GM19035 (cell line): ENCODE measurements around the gene WT1.
"Not testable (repeated sequence)": the region's sequence is repeated elsewhere in the genome, so short reads cannot be mapped to it uniquely, and the experiment has no call there.

Experiments
- ATAC-seq: cut with Tn5 transposase; IDR thresholded peaks from one replicate; pipeline ENCODE4 v1.9.1; 2021; ENCODE audit not compliant: unreplicated experiment

The WT1 gene

DNA sequence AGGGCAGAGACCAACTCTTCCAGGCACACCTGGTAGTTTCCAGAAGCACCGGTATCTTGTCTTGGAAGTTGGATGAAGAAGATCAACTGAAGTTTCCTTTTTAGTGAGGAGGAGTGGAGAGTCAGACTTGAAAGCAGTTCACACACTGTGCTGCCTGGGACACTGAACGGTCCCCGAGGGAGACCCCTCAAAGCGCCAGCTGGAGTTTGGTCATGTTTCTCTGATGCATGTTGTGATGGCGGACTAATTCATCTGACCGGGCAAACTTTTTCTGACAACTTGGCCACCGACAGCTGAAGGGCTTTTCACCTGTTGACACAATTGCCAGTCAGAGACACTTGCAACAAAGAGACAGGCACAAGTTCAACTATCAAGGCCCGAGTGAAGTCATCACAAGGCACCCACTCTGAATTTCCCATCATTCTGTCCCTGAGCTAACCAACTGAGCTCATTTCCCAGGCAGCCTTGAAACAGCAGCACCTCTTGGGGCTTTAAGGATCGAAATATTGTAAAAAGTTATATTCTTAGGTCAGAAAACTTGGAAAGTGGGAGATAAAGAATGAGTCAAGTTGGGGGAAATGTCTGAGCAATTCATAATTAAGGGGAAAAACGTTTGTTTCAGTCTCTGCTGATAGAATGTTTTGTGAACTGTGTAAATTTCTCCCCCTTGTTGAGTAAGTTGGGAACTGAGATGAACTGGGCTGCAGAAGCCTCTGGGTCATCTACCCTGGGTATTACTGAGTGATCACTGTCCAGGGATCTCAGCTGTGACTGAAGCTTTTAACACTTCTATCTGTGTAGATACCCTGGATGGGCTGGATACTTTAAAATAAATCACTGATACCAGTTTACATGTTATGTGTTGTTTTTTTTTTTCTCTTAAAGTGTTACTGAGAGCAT lies 46.2 kb downstream of the WT1 start:
- ATAC-seq: peak; percentile 55

DNA sequence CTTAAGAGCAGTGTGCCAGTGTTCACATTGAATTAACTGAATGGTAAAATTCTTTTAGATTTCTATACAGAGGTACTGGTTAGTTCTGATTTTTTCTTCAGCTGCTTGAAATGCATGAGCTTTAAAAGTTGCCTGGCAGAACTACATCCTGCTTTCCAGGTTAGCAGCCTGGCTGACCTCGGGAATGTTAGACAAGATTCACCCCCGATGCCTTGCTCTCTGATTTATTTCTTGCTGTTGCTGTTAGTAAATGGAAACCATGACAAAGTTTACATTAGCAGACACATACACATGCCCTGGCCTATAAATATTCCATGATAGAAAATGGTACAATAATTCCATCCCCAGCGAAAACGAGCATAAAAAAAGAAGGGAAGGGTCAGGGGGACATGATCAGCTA lies 47.0 kb downstream of the WT1 start:
- ATAC-seq: no peak

DNA sequence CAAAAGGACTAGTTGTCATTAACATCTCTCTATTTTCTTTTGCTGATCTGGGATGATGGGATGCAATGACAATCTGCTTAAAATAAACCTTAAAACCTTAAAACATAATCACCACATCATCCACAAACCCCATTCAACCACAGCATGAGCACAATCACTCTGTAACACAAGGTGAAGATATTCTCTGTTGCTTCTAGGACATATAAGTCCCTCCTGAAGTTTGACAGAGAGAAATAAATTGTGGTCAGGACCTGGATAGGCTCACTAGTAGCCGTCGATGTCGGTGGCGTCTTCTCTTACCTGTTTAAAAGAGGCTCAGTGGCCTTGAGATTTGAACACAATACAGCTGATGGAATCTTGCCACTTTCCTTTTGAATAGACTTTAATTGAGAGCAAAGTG lies 47.9 kb downstream of the WT1 start:
- no peak for ATAC-seq

DNA sequence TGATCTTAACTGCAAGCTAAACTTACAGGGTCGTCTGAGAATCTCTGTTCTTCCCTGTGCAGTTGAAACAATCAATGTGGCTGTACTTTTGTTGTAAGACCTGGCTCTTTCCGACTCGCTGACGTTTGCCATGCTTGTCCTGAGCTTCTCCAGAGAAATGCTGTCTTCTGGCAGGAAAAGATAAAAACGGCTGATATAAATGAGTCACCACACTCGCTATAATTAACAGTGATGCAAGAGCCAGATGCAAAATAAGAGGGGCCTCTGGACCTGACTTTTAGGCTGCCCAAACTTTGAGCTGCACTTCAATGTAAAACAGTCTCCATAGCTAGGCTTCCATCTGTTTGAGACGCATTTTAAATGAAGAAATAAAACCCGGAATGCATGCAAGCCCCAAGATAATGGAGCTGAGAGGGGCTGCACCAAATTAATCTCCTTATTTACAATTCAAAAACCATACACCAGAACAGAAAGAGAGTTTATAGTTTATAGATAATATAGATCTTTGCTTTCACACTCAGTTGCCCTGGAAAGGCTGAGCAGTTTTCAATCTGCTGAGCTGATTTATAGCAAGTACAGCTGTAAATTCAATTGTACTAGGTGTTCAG lies 48.5 kb downstream of the WT1 start:
- no peak for ATAC-seq

DNA sequence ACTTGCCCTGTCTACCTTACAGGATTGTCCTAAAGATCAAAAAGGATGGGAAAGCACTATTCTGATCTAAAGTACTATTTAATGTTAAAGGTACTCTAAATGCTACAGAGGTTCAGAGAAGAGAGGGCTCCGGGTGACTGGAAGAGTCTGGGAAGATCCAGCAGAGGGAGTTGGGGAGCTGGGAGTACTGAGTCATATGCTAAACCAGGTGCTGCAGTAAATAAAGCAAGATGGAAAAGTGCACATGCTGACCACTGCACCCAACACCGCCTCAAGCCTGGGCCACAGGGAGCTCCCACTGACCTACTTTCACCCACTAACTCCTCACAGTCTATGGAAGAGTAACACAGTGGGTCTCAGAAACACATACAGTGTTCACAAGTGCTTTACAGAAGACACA lies 49.3 kb downstream of the WT1 start:
- no peak for ATAC-seq

DNA sequence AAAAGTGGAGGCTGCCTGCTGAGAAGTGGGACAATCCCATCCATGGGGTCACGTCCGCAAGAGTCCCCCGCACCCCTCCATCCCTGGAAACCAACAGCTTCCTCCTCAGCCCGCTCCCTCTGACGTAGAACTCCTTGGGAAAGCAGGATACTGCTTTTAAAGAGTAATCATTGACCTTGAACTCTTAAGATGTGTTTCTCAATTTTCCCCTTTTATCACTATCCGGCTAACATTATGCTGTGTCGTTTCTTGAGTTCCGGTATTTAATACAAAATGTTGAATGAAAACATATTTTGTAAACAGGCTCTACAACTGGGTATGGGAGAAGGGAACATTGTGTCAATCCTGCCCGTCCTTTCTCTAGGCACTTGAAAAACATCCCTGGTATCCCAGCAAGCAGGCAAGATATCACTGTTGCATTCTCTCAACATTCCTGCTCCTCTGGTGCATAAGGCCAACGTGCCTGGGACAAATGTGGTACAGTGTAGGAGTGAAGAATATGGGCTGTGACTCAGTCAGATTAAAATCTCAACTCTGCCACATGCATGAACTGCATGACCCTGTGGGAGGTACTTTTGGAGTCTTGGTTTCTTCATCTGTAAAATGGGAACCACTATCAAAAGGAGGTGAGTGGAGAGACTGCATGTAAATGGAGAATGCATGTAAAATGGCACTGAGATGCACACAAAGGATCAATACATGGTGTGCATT lies 52.8 kb downstream of the WT1 start:
- ATAC-seq: no peak

DNA sequence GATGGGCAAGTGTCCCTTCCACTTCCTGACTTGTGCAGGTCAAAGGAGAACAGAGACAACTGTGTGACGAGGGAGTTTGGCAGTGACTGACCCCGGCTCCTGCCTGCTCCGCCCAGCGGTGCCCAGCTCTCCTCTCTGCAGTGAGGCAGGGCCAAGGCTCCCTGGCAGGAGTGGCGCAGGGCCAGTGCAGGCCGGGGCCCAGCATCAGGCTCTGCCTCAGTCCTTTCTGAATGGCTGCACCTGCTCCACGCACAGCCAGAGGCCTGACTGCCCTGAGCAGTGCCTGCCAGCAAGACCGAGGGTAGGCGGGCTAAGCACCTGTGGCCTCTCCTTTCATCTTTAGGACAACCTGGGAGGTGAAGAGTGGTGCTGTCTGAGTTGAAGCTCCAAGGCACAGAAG lies 54.2 kb downstream of the WT1 start:
- ATAC-seq: no peak

DNA sequence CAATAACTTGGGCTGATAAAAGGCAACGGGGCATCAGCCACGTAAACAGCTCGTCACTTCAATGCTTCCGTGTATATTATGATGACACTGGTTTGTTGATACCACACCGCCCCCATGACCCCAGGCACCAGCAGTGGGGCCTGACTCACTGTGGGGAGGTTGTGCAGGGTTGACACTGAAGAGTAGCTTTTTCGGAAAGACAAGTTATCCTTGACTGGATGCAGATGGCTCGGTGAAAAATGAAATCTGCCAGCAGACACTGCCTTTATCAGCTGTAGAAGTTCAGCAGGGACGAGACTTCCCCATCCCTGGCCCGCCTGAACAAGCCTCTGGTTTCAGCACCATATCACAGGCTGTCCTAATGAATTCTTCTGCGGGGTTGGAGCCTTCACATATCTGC lies 55.6 kb downstream of the WT1 start:
- no peak for ATAC-seq

DNA sequence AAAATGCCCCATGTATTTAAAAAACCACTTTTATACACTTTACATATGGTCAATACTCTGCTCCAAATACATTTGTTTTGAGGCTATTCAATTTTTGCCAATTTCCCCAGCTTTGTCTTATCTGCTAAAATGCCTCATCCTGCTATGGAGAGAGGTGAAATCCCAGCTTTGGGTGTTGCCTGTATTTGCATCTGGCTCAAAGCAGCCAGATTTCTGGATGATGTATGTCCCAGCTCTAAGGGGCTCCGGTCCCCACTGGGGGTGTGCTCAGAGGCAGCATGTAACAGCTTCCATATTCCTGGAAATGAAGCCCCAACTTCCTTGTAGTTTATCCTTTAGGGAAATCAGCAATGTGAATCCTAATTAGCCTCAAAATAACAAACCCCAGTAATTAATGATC lies 59.5 kb downstream of the WT1 start:
- ATAC-seq: no peak

DNA sequence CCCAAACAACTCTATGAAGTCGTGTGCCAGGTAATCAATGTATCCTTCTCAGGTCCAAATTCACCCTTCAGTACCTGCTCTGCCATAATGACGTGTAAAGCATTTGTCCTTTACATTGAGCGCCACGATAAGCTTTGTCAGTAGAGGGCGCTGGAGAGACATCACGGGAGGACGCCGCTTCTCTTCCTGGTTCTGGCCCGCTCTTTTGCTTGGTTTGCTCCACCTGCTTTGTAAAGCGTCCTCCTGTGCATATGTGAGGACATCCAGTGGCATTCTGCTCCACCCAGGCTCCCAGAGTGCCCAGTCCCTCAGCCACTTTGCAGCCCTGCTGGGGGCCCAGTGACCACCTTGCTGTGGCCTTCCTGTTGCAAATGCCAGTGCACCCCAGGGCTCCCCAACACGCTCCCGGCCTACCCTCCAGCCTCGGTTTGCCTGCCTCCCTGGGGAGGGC lies 61.1 kb downstream of the WT1 start:
- peak; percentile 80 for ATAC-seq

DNA sequence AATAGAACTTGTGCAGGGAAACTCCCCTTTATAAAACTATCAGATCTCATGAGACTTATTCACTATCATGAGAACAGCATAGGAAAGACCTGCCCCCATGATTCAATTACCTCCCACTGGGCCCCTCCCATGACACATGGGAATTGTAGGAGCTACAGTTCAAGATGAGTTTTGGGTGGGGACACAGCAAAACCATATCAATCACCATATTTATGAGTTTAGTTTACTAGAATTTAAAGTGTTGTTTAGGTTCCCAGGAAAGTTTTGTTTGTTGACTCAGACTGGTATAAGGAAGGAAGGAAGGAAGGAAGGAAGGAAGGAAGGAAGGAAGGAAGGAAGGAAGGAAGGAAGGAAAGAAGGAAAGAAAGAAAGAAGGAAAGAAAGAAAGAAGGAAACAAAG lies 65.4 kb downstream of the WT1 start:
- ATAC-seq: not testable (repeated sequence)

DNA sequence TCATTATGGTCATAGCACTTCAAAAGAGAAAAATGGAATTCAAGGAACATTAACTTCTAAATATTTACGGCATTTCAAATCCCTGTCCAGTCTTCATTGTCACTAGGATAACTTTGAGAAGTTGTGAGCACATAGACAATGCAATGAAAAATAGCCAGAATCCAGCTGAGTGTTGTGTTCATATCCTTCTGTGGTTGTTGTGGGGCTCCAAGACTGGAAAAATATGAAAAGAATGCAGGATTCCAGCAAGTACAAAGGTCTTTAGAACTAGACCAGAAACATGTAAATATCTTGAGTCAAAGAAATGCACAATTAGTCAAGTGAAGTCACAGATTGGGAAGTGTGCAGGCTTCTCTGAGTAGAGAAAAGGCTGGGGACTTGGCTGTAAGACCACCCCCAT lies 68.7 kb downstream of the WT1 start:
- ATAC-seq: no peak

DNA sequence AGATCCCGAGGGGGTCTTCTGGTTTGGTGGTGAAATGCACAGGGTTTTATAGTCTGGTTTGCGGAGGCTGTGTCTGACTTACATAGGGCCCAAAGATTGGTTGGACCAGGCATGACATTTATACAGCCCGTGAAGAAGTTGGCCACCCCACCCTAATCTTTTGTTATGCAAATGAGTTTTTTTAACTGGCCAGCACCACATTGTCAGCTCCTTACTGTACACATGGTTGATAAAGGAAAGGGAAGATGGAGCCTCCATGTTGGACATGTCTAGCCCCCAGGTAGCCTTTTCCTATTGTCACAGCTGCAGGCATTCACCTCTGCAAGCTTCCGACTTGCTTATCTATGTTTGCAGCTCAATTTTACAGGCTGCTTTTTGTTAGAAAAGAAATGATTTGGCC lies 70.1 kb downstream of the WT1 start:
- no peak for ATAC-seq

DNA sequence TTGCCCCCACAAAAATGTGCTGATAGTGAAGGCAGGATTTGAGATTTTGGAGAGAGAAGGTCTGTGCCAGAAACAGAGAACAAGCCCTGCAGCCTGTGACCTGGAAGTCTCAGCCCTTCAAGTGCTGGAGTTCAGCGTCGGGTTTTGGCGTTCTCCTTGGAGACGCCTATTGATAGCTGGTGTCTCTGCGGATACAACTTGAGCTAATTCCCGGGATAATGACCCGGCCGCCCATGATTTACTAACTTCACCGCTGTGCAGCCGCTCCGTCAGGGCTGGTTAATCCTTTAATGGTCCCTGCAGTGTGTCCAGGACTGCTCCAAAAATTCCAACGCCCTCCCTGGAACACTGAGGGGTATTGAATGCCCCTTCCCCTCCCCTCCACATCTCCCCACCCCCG lies 76.6 kb downstream of the WT1 start:
- no peak for ATAC-seq

DNA sequence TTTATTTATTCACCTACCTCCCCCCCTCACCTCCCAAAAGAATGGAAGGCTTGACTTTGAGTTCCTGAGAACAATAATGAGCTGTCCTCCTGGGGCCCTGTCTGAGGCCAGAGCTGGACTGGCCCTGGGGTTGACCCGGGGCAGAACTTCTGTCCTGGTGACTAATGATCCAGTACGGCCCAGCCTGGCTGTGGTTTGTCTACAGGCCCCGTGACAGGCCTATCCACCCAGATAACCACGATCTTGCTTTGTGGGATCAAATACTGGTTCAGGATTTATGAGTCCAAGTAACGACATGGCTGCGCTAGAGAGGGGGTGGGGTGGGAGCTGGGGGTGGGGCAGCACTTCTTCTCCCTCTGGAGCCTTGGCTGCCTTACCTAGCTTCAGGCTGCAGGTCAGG lies 81.5 kb downstream of the WT1 start:
- ATAC-seq: no peak

DNA sequence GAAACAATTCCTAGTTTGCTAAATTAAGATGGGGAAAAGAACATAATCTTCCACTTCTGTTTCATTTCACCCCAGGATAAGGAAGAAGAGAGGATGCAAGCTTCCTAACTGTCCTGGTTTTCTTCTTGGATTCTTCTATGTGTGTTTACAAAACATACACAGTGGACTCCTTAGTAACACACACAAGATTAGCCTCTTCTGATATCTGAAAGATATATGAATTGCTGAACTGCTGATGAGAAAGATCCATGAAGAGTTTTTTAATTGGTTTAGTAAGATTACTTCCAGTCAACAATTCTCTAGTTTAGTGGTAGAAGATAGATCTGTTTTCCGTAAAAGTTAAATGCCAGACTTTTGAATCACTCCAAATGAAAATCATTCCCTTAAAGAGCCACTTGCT lies 86.8 kb downstream of the WT1 start:
- ATAC-seq: no peak

DNA sequence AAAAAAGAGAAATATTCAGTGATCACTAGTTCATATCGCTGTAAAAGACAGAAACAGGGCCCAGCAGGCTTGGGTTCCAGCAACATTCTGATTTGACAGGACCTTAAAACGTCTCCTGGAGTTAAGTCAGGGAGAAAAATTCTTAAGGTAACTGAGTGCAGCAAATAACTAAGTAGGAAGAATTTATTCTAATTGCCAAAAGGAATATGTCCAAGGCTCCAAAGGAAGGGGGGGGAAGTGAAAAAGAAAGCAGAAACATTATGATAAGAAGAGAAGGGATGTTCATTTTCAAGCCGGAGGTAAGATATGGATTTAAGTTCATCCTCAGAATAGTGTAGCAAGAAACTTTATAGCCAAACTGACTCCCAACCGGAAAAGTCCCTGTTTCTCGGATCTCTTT lies 90.4 kb downstream of the WT1 start:
- ATAC-seq: no peak

DNA sequence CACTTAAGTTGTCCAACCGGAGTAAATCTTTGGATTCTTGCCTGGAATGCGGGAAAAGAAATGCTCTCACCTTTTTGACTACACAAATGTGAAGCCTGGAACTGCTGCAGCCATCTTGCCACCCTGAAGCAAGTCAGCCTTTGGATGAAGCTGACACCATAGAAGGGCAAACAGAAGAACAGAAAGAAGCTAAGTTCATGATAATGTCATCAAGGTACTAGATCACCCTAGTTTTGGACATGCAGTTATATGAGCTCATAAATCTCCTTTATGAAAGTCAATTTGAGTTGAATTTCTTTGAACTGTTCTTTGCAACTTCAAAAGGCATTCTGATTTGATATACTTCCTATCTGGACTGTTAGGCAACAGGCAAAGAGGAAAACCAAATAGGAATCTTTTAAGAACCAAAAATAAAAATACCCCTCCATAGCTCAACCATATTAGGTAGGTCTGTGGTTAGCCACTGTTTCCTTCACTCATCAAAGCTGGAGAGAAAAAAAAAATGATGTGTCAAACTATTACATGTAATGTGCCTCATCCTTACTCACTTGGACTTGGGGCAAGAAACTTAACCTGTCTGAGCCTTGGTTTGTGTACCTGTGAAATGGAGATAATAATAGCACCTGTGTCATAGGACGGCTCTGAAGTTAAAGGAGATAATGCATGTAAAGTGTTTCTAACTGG lies 91.9 kb downstream of the WT1 start:
- no peak for ATAC-seq

DNA sequence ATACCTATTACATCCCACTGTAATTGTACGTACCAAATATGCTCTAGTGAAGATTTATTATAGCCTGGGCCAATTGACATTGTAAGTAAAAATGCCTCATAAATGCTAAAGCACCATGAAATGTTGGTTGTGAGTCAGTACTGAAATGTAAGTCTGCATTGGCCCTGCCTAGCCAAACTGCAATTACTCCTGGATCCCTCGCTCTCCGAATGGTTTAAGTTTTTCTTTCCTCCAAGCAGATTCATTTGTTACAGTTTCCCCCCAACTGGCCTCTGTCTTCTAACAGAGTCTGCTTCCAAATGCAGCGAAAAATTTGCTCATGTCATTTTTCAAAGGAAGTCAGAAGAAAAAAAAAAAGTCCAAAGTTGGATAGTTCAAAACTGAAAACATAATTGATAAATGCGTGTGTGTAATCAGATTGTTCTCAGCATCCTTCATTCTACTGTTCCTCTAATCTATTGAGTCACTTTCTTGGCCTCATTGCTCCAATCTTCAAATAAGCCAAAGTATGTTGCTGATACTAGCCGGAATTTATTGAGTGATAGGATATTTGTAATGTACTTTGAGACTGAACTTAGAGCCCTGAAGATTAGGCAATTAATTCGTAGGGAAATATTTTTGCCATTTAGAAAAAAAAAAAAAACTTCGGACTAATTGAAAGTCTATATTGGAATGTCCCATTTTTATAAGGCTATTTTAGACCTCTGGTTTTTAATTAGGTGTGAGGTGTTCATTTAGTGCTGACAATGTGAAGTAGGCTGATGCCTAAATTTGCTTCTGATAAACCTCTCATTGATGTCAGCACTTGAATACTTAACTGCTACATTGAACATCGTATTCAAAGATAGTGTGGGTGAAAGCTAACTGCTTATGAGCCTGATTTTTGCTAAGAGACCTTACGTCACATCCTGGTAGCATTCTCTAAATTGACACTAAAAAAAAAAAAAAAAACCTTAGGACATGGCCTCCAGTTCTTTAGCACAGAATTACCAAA lies 93.4 kb downstream of the WT1 start:
- ATAC-seq: no peak

DNA sequence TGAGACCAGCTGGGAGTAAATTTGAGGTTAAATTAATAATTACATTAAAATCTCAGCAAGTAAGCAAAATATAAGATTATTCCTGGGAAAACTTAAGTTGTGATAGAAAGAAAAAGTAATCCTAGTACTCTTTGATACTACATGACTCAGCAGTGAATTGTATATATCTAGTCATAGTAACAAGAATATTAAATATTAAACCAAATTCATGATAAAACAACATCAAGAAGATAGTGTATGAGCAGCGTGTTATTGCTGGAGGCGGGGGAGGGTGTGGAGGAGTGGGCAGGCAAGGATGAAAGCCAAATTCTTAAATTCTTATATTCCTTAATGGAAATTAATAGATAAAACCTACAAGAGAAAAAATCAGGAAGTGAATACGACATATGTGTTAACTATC lies 95.2 kb downstream of the WT1 start:
- ATAC-seq: no peak
